HG03060 (cell line): ENCODE data around the gene DHTKD1.
A peak's percentile ranks its signal among the peaks of the same experiment; 100 is the strongest.
"Not testable (repeated sequence)": the region's sequence is repeated elsewhere in the genome, so short reads cannot be mapped to it uniquely, and the experiment has no call there.

Source experiments
- ATAC-seq: cut with Tn5 transposase; IDR thresholded peaks from one replicate; pipeline ENCODE4 v1.9.1; 2021; ENCODE audit warnings: low read depth, moderate number of reproducible peaks; ENCODE audit not compliant: unreplicated experiment

DHTKD1 gene

GRCh38 chr10:12062754-12063482 lies 5.8 kb upstream of the DHTKD1 start:
- ATAC-seq = no peak

DNA sequence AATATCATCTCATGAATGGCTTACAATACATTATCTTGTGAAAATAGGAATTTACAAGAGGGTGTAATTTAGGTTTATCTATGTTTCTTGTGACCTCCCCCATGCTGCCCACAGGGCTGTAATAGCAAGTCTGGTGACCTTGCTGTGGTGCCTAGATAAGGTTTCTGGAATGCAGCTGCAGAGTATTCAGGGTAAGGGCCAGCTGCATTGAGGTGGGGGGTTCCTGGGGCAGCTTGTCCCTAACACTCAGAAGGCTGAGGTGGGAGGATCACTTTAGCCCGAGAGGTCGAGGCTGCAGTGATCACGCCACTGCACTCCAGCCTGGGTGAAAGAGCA lies 5.3 kb upstream of the DHTKD1 start:
- no peak for ATAC-seq

GRCh38 chr10:12067336-12067735 lies 1.4 kb upstream of the DHTKD1 start:
- no peak for ATAC-seq

DNA sequence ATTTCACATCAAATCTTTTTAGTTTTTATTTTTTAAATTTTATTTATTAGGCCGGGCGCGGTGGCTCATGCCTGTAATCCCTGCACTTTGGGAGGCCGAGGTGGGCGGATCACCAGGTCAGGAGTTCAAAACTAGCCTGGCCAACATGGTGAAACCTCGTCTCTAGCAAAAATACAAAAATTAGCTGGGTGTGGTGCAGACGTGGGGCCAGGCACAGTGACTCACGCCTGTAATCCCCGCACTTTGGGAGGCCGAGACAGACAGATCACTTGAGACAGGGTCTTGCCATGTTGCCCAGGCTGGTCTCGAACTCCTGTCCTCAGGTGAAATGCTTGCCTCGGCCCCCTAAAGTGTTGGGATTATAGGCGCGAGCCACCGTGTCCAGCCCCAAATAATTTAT lies 2.7 kb downstream of the DHTKD1 start:
- ATAC-seq = not testable (repeated sequence)

GRCh38 chr10:12073526-12073925 lies 4.8 kb downstream of the DHTKD1 start:
- no peak for ATAC-seq

- no peak for ATAC-seq
Measured at GRCh38 chr10:12077580-12078180, 8.9 kb downstream of the DHTKD1 start.

- ATAC-seq = no peak
Measured at GRCh38 chr10:12081470-12081869, 12.7 kb downstream of the DHTKD1 start.

DNA sequence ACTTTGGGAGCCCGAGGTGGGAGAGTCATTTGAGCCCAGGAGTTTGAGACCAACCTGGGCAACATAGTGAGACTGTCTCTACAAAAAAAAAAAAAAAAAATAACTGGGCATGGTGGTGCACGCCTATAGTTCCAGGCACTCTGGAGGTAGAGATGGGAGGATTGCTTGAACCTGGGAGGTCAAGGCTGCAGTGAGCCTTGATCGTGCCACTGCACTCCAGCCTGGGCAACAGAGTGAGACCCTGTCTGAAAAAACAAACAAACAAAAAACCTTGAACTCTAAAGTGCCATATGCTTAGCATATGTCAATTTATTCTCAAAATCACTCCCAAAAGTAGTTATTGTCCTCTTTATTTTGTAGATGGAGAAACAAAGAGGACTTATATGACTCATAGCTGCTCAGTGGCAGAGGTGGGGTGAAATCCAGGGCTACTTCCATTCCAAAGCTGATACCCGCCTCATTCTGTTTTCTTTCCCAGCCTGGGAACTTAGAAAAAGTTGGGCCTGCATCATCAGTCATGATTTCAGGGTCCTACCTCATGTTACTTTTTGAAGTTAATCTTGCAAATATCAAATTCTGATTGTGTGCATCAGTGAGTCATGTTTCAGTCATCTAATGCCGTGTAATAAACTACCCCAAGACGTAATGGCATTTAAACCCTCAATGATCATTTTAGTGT lies 13.3 kb downstream of the DHTKD1 start:
- no peak for ATAC-seq

DNA sequence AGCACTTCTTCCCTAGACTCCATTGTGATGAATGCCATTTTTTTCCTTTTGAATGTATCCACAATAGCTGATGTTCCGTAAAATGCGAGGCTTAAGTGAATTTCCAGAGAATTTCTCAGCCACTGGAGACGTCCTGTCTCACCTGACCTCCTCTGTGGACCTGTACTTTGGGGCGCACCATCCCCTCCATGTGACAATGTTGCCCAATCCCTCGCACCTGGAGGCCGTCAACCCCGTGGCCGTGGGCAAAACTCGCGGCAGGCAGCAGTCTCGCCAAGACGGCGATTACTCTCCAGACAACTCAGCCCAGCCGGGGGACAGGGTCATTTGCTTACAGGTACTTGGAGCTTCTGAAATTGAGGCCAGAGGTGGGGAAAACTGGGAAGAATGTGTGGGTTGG lies 20.2 kb downstream of the DHTKD1 start:
- no peak for ATAC-seq

DNA sequence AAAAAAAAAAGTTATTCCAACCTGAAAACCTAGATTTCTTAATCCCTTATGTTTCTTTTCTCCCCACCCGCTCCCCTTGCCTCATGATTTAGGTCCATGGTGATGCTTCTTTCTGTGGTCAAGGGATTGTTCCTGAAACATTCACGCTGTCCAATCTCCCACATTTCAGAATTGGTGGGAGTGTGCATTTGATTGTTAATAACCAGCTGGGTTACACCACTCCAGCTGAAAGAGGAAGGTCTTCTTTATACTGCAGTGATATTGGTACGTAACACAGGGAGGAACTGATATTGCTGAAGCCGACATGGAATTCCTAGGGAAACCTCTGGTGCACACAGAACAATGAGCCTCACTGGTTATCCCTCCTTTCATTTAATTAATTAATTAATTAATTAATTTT lies 22.7 kb downstream of the DHTKD1 start:
- no peak for ATAC-seq

DNA sequence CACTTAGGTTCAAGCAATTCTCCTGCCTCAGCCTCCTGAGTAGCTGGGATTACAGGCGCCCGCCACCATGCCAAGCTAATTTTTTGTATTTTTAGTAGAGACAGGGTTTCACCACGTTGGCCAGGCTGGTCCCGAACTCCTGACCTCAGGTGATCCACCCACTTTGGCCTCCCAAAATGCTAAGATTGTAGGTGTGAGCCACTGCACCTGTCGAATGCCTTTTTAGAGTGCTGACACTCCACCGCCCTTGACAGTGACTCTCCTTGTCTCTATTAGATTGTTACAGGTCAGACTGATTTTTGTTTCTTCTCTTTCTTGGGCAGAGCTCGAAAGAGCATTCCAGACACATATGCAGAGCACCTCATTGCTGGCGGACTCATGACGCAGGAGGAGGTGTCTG lies 28.6 kb downstream of the DHTKD1 start:
- ATAC-seq = not testable (repeated sequence)

- no peak for ATAC-seq
Measured at GRCh38 chr10:12097791-12098190, 29.0 kb downstream of the DHTKD1 start.

GRCh38 chr10:12098966-12099365 lies 30.2 kb downstream of the DHTKD1 start:
- no peak for ATAC-seq

- no peak for ATAC-seq
Measured at GRCh38 chr10:12103802-12104201, 35.0 kb downstream of the DHTKD1 start.

DNA sequence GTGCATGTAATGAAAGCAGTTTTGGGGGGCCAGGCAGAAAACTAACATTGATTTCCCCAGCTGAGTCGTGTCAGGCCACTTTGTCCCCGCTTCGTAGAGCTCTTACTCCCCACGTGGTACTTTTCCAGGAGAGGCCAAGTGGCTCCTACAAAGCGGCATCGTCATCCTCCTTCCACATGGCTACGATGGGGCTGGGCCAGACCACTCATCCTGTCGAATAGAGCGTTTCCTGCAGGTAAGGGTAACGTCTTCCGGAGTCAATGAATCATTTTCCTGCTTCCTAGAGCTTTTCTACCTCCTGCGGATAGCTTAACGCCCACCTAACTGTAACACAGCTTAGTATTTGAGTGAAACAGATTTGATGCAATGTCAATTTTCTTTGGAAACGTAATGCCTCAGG lies 39.0 kb downstream of the DHTKD1 start:
- no peak for ATAC-seq

- ATAC-seq = no peak
Measured at GRCh38 chr10:12109286-12109685, 40.5 kb downstream of the DHTKD1 start.

- no peak for ATAC-seq
Measured at GRCh38 chr10:12111528-12111927, 42.8 kb downstream of the DHTKD1 start.

DNA sequence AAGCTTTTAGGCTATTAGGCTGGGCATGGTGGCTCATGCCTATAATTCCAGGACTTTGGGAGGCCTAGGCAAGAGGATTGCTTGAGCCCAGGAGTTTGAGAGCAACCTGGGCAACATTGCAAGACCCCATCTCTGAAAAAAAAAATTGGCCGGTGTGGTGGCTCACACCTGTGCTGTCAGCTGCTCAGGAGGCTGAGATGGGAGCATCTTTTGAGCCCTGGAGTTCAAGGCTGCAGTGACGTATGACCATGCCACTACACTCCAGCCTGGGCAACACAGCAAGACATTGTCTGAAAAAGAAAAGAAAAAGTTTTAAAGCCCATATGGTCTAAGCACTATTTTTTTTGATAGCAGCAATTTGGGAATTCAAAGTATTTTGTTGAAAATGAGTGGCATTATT lies 44.9 kb downstream of the DHTKD1 start:
- no peak for ATAC-seq

GRCh38 chr10:12121673-12122072 lies 52.9 kb downstream of the DHTKD1 start:
- ATAC-seq = no peak

GRCh38 chr10:12129222-12130111 lies 60.7 kb downstream of the DHTKD1 start, which contains the start of gene SEC61A2:
Gene SEC61A2 (plus strand): TSS chr10:12129677. CDS start chr10:12129788, 111 bp downstream.
- ATAC-seq = peak; percentile 68
